ENCODE data around the gene HOXB5. TPM values are rescaled to one million over a fixed set of nuclear protein-coding genes. Genes with fewer than 3 reads are reported as not detected.

The HOXB5 gene
- total and polyA plus RNA-seq, 10 of the 15 experiments (the other 5 are each of a cell fraction or from before 2014, with no cell fraction given), result not detected

DNA sequence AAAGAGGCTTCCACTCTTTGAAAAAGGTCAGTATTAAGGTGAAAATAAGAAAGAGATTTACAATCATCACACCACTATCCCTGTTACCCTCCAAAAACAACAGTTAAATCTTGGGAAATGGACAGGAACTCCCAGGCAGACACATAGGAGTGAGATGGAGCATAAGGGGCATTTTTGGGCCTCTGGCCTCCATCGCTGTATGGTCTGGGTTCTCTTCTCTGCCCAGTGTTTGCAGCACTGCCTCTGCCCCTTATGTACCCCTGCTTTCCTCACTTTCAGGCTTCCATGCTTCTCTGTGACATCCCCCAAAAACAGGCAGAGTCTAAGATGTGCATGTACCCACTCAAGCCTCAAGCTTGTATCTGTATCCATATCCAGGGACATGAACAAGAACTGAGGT, 48.0 kb downstream of the HOXB5 start:
- Histone ChIP-seq H2AFZ (ENCODE audit: control insufficient read depth, low read depth, low read length) (no peak overlapping the region), H3K4me2 (ENCODE audit: control insufficient read depth, insufficient read depth) (peak overlapping the region; percentile 67), H3K4me3 (no peak overlapping the region), H3K79me2 (ENCODE audit: control insufficient read depth, insufficient read depth, low read length) (peaks cover 12% of the 10 kb centered on the region), H3K36me3 (ENCODE audit: control insufficient read depth in 2 of 2, insufficient read depth in 2 of 2, low read length in 1 of 2) (peaks cover 0 to 5% of the 10 kb centered on the region in 2 experiments; a peak in 2 of 4 replicates), H3K27ac (ENCODE audit: control insufficient read depth, insufficient read depth) (no peak overlapping the region), H3K9me3 (replicated peaks; ENCODE audit: control insufficient read depth, insufficient read depth, low read length) (no peaks in the 10 kb centered on the region), H3K9ac (ENCODE audit: control insufficient read depth, insufficient read depth, low read length) (no peak overlapping the region), H3K4me1 (ENCODE audit: control insufficient read depth, insufficient read depth, low read length) (peaks cover 7% of the 10 kb centered on the region), H4K20me1 (ENCODE audit: control insufficient read depth, insufficient read depth) (no peaks in the 10 kb centered on the region), H3K27me3 (replicated peaks in 1 of 2; ENCODE audit: control insufficient read depth in 2 of 2, insufficient read depth in 2 of 2, low read length in 1 of 2) (peaks cover 0 to 4% of the 10 kb centered on the region in 2 experiments; a peak in 1 of 4 replicates)
- ChIA-PET RAD21 (ENCODE audit: unreplicated experiment) (interaction anchor here (0.7 kb wide), 1 partner anchor 41 kb away, joined by 4 read pairs; no protein-coding TSS in a partner anchor), SMC1A (ENCODE audit: uncharacterized antibody, unreplicated experiment) (no interaction called here), POLR2A (interaction anchor here (0.9 kb wide), 2 partner anchors 21 to 45 kb away, joined by 3 read pairs; no protein-coding TSS in a partner anchor), CTCF (no interaction called here)
- FAIRE-seq (no peak), ATAC-seq (no peak), DNase-seq (ENCODE audit: low read depth, low spot score) (no peak)
- intact Hi-C loops (cut with micrococcal nuclease; ENCODE audit: unreplicated experiment), result no loop called here
- WGBS (ENCODE audit: insufficient coverage, insufficient replicate concordance, low lambda C conversion rate, missing lambda C conversion rate), result 100% methylated on average over 1 of the region's 1 CpG
- no peak for TF ChIP-seq ASH2L (IDR thresholded peaks at IDR 0.05; ENCODE audit: borderline replicate concordance, low read depth)
- TF ChIP-seq MTA3 (IDR thresholded peaks at IDR 0.05; ENCODE audit: borderline replicate concordance, low read length), result no peak
- no peak for TF ChIP-seq SMC3 (IDR thresholded peaks at IDR 0.05; ENCODE audit: borderline replicate concordance, low read length)
- TF ChIP-seq NFIC (IDR thresholded peaks at IDR 0.05; ENCODE audit: low read depth, low read length), result no peak
- TF ChIP-seq, protein P1, sequence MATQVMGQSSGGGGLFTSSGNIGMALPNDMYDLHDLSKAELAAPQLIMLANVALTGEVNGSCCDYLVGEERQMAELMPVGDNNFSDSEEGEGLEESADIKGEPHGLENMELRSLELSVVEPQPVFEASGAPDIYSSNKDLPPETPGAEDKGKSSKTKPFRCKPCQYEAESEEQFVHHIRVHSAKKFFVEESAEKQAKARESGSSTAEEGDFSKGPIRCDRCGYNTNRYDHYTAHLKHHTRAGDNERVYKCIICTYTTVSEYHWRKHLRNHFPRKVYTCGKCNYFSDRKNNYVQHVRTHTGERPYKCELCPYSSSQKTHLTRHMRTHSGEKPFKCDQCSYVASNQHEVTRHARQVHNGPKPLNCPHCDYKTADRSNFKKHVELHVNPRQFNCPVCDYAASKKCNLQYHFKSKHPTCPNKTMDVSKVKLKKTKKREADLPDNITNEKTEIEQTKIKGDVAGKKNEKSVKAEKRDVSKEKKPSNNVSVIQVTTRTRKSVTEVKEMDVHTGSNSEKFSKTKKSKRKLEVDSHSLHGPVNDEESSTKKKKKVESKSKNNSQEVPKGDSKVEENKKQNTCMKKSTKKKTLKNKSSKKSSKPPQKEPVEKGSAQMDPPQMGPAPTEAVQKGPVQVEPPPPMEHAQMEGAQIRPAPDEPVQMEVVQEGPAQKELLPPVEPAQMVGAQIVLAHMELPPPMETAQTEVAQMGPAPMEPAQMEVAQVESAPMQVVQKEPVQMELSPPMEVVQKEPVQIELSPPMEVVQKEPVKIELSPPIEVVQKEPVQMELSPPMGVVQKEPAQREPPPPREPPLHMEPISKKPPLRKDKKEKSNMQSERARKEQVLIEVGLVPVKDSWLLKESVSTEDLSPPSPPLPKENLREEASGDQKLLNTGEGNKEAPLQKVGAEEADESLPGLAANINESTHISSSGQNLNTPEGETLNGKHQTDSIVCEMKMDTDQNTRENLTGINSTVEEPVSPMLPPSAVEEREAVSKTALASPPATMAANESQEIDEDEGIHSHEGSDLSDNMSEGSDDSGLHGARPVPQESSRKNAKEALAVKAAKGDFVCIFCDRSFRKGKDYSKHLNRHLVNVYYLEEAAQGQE (IDR thresholded peaks at IDR 0.05; ENCODE audit: low read depth, low read length), result no peak
- no peak for TF ChIP-seq SMAD1 (IDR thresholded peaks at IDR 0.05; ENCODE audit: low read depth, partially characterized antibody)
- TF ChIP-seq SIN3A (IDR thresholded peaks at IDR 0.05; ENCODE audit: low read depth, low read length), result no peak
- TF ChIP-seq, protein P2, sequence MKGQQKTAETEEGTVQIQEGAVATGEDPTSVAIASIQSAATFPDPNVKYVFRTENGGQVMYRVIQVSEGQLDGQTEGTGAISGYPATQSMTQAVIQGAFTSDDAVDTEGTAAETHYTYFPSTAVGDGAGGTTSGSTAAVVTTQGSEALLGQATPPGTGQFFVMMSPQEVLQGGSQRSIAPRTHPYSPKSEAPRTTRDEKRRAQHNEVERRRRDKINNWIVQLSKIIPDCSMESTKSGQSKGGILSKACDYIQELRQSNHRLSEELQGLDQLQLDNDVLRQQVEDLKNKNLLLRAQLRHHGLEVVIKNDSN (IDR thresholded peaks at IDR 0.05; ENCODE audit: borderline replicate concordance, extremely low read length, insufficient read depth, low read depth, low read length), result no peak
- no peak for TF ChIP-seq RBBP5 (conservative IDR thresholded peaks at IDR 0.05)
- no peak for TF ChIP-seq YBX1 (IDR thresholded peaks at IDR 0.05)
- TF ChIP-seq RELA (IDR thresholded peaks at IDR 0.05; ENCODE audit: borderline replicate concordance, partially characterized antibody), result no peak
- no peak for TF ChIP-seq NFXL1 (IDR thresholded peaks at IDR 0.05; ENCODE audit: borderline replicate concordance)
- no peak for TF ChIP-seq TARDBP (IDR thresholded peaks at IDR 0.05; ENCODE audit: borderline replicate concordance)
- BruUV-seq (replicated peaks), result no TSS peak
- in situ Hi-C loops (cut with MboI), result no loop called here

All from GM12878 (cell line).